B cell (primary cell): ENCODE measurements around the gene SKP2. TPM values are rescaled to one million over a fixed set of nuclear protein-coding genes. Genes with fewer than 3 reads are reported as not detected.

Source experiments
- ATAC-seq: fragments of 200-7000 bp; cut with Tn5 transposase; one replicate; pipeline ENCODE4 v1.10.0; 2021; ENCODE audit warnings: low read depth, mild to moderate bottlenecking, moderate number of reproducible peaks, moderate library complexity
- CTCF ChIA-PET: fragments of 350-600 bp; sonication (Branson Sonifier 250); formaldehyde crosslinking; loops from one replicate; lab custom pipeline; 2021; ENCODE audit warnings: antibody characterized with exemption, inconsistent platforms; lab: Charles Lee
- POLR2A ChIA-PET: fragments of 350-600 bp; sonication (Branson Sonifier 250); formaldehyde crosslinking; loops from one replicate; lab custom pipeline; 2021; ENCODE audit warnings: antibody characterized with exemption; lab: Charles Lee
- DNase-seq: peaks from one replicate; pipeline ENCODE4 v3.0.0; 2013
- H2AFZ ChIP-seq: 2 replicates; pipeline ENCODE4 v1.6.1; 2012; ENCODE audit warnings: mild to moderate bottlenecking, low read depth, low read length; ENCODE audit not compliant: insufficient read depth, poor library complexity, severe bottlenecking
- H3K27ac ChIP-seq, 2 donors: 1 replicate in 1 of 2; 2 replicates in 1 of 2; pipeline ENCODE4 v1.5.1; 2012 to 2013; ENCODE audit warnings: low read length in 2 of 2, mild to moderate bottlenecking in 2 of 2, moderate library complexity in 1 of 2
- H3K27me3 ChIP-seq, 4 experiments: fragments of 200-600 bp in 1 of 4; sonication (generic) in 1 of 4; replicated peaks in 1 of 4; 1 replicate in 2 of 4; 2 replicates in 2 of 4; pipeline versions ENCODE4 v1.6.1 to v1.7.0; 2013 to 2016; ENCODE audit warnings: low read length in 3 of 4, mild to moderate bottlenecking in 2 of 4, mixed read lengths in 1 of 4, moderate library complexity in 1 of 4; ENCODE audit not compliant: insufficient read depth in 4 of 4, control insufficient read depth in 3 of 4; ENCODE audit errors: control extremely low read depth in 1 of 4
- H3K36me3 ChIP-seq, 2 experiments: replicated peaks in 1 of 2; 1 replicate in 1 of 2; 2 replicates in 1 of 2; pipeline versions ENCODE4 v1.6.1 to v1.7.1; 2013; ENCODE audit warnings: low read length in 1 of 2; ENCODE audit not compliant: insufficient read depth in 2 of 2, control insufficient read depth in 1 of 2; ENCODE audit errors: control extremely low read depth in 1 of 2, extremely low read depth in 1 of 2
- H3K4me1 ChIP-seq, 2 donors: fragments of 200-600 bp in 1 of 2; sonication (generic) in 1 of 2; 1 replicate in 1 of 2; 2 replicates in 1 of 2; pipeline versions ENCODE4 v1.5.1 to v1.6.1; 2013 to 2017; ENCODE audit warnings: low read length in 2 of 2; ENCODE audit not compliant: control insufficient read depth in 2 of 2, insufficient read depth in 2 of 2
- H3K4me2 ChIP-seq: replicated peaks from 2 replicates; pipeline ENCODE3; 2012; ENCODE audit warnings: mild to moderate bottlenecking, low read depth, low read length; ENCODE audit not compliant: poor library complexity, severe bottlenecking
- H3K4me3 ChIP-seq, 5 experiments: fragments of 200-600 bp in 1 of 5; sonication (generic) in 1 of 5; 1 replicate in 3 of 5; 2 replicates in 2 of 5; pipeline versions ENCODE4 v1.5.1 to v1.7.0; 2011 to 2016; ENCODE audit warnings: low read length in 4 of 5, mild to moderate bottlenecking in 4 of 5, low read depth in 2 of 5, control low read depth in 1 of 5, moderate library complexity in 1 of 5; ENCODE audit not compliant: insufficient read depth in 1 of 5; ENCODE audit errors: control extremely low read depth in 1 of 5, extremely low read depth in 1 of 5
- H3K79me2 ChIP-seq: fragments of 200-600 bp; sonication (generic); one replicate; pipeline ENCODE4 v1.6.0; 2016; ENCODE audit warnings: low read length; ENCODE audit not compliant: control insufficient read depth, insufficient read depth
- H3K9ac ChIP-seq: fragments of 200-600 bp; sonication (generic); 2 replicates; pipeline ENCODE4 v1.6.1; 2017; ENCODE audit warnings: mild to moderate bottlenecking, low read length, moderate library complexity
- H3K9me3 ChIP-seq, 3 donors: one replicate each; pipeline versions ENCODE4 v1.6.1 to v1.7.1; 2013; ENCODE audit warnings: low read length in 2 of 3; ENCODE audit not compliant: control insufficient read depth in 2 of 3, insufficient read depth in 1 of 3; ENCODE audit errors: control extremely low read depth in 1 of 3
- H4K20me1 ChIP-seq: 2 replicates; pipeline ENCODE4 v1.6.0; 2012; ENCODE audit warnings: mild to moderate bottlenecking, low read length; ENCODE audit not compliant: insufficient read depth, control insufficient read depth, poor library complexity, severe bottlenecking
- H3K27ac Mint-ChIP-seq: one replicate; pipeline ENCODE4 v1.8.0; 2021; ENCODE audit warnings: mixed read lengths
- H3K27me3 Mint-ChIP-seq: one replicate; pipeline ENCODE4 v1.8.0; 2021; ENCODE audit warnings: mixed read lengths
- H3K4me1 Mint-ChIP-seq: one replicate; pipeline ENCODE4 v1.8.0; 2021; ENCODE audit warnings: mixed read lengths
- H3K4me3 Mint-ChIP-seq: one replicate; pipeline ENCODE4 v1.8.0; 2021; ENCODE audit warnings: mixed read lengths
- H3K9me3 Mint-ChIP-seq: one replicate; pipeline ENCODE4 v1.8.0; 2022; ENCODE audit warnings: mixed read lengths; ENCODE audit not compliant: insufficient read depth
- EZH2 ChIP-seq: IDR thresholded peaks from 2 replicates; pipeline ENCODE4 v1.6.1; 2012; ENCODE audit warnings: borderline replicate concordance, low read depth, mild to moderate bottlenecking, moderate library complexity, low read length; ENCODE audit not compliant: insufficient read depth, poor library complexity, severe bottlenecking
- WGBS: methylation state at CpG from one replicate; pipeline ENCODE4 v1.1.5; 2013; ENCODE audit warnings: missing lambda C conversion rate; ENCODE audit not compliant: insufficient coverage; 5-methylcytosine and 5-hydroxymethylcytosine counted together
- intact Hi-C: fragments of 100-400 bp; cut with micrococcal nuclease; formaldehyde crosslinking; loops from one replicate; pipeline ENCODE4 v1.10.0; 2022
- polyA plus RNA-seq: library from polyadenylated mRNA; depleted of rRNA; stranded (reverse); fragments of >200 nt; gene quantifications from 2 replicates; pipeline ENCODE4 v1.2.3, GENCODE V29; 2012
- total RNA-seq, 2 donors: library from RNA; stranded (reverse); fragments of 120-200 nt in 1 of 2; gene quantifications; 1 replicate in 1 of 2; 2 replicates in 1 of 2; pipeline versions ENCODE4 v1.2.3 to v1.2.4, GENCODE V29; 2013 to 2022
- TF ChIP-seq, protein P1 (sequence below): fragments of 200-600 bp; IDR thresholded peaks from one replicate; pipeline ENCODE4 v1.8.0; 2022; ENCODE audit warnings: antibody characterized with exemption, mild to moderate bottlenecking

The SKP2 gene
- total and polyA plus RNA-seq, 2 donors (not counting 1 experiment from before 2014, with no cell fraction given), result 26.7 to 27.1 TPM

DNA sequence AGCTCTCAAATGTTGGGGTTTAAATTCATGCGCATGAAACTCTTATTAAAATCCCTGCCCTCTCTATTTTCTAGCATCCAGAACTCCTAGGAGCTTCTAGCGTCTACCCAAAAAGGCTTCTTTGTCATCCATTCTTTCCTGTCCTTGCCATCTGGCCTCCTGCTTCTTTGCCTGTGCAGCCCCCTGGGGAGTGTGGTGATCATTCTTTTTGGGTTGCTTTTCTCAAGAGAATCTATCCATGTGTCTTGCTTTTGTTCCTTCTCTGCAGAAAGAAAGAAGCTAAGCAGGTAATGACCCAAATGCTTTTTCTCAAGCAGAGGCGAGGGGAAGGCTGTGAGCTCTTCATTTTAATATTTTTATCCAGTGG, 26.6 kb downstream of the SKP2 start:
- no peak overlapping the region for H3K4me3 ChIP-seq
- Mint-ChIP-seq H3K27me3 (no peaks in the 10 kb centered on the region), H3K4me3 (no peak overlapping the region), H3K4me1 (peaks cover 2% of the 10 kb centered on the region), H3K27ac (no peak overlapping the region), H3K9me3 (no peaks in the 10 kb centered on the region)
- CTCF ChIA-PET, result interaction anchor here (0.6 to 1.6 kb wide), 14 partner anchors 9 to 764 kb away, joined by 3 to 11 read pairs (median 4); partner anchors contain the start of genes LMBRD2, RANBP3L and SKP2
- H2AFZ ChIP-seq, result no peak overlapping the region
- WGBS, result 73% methylated on average over 3 of the region's 3 CpGs
- H3K4me2 ChIP-seq, result no peak overlapping the region
- DNase-seq, result no peak
- peaks cover 22 to 48% of the 10 kb centered on the region in 2 experiments for H3K36me3 ChIP-seq
- TF ChIP-seq EZH2, result no peak
- TF ChIP-seq, protein P1, sequence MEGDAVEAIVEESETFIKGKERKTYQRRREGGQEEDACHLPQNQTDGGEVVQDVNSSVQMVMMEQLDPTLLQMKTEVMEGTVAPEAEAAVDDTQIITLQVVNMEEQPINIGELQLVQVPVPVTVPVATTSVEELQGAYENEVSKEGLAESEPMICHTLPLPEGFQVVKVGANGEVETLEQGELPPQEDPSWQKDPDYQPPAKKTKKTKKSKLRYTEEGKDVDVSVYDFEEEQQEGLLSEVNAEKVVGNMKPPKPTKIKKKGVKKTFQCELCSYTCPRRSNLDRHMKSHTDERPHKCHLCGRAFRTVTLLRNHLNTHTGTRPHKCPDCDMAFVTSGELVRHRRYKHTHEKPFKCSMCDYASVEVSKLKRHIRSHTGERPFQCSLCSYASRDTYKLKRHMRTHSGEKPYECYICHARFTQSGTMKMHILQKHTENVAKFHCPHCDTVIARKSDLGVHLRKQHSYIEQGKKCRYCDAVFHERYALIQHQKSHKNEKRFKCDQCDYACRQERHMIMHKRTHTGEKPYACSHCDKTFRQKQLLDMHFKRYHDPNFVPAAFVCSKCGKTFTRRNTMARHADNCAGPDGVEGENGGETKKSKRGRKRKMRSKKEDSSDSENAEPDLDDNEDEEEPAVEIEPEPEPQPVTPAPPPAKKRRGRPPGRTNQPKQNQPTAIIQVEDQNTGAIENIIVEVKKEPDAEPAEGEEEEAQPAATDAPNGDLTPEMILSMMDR, result no peak
- H3K9ac ChIP-seq, result no peak overlapping the region
- H3K27ac ChIP-seq, result no peak overlapping the region
- H3K79me2 ChIP-seq, result no peaks in the 10 kb centered on the region
- intact Hi-C loops, result loop anchor here (2.0 kb wide), 2 partner anchors 328 to 518 kb away; no protein-coding TSS in a partner anchor
- no peaks in the 10 kb centered on the region for H3K27me3 ChIP-seq
- H4K20me1 ChIP-seq, result no peaks in the 10 kb centered on the region
- H3K4me1 ChIP-seq, result no peaks in the 10 kb centered on the region
- no peaks in the 10 kb centered on the region for H3K9me3 ChIP-seq
- ATAC-seq, result no peak
- POLR2A ChIA-PET, result no interaction called here

DNA sequence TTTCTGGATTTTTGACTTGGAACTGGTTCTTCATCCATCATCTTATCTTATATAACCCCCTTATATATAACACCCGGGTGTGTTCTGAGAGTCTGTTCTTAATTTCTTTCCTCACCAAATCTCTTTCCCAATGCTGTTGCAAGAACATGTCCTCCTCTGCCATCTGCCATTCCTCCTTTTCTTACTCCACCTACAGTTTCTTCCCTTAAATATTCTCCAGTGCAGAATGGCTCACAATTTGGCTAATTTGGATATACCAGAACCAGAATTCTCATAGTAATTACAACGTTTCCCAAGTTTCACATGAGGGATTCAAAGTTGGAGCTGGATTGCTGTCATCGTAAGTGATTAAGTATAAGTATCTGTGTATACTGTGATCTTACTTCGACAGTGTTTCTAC, 28.0 kb downstream of the SKP2 start:
- Histone ChIP-seq H3K4me1 (no peaks in the 10 kb centered on the region), H3K9me3 (no peaks in the 10 kb centered on the region), H4K20me1 (no peaks in the 10 kb centered on the region), H3K79me2 (no peaks in the 10 kb centered on the region), H2AFZ (no peak overlapping the region), H3K27me3 (no peaks in the 10 kb centered on the region), H3K4me3 (no peak overlapping the region), H3K36me3 (peaks cover 17 to 39% of the 10 kb centered on the region in 2 experiments), H3K27ac (no peak overlapping the region), H3K4me2 (no peak overlapping the region), H3K9ac (no peak overlapping the region)
- no peak for DNase-seq
- TF ChIP-seq, protein P1, result no peak
- no peak for TF ChIP-seq EZH2
- Mint-ChIP-seq H3K27ac (no peak overlapping the region), H3K27me3 (no peaks in the 10 kb centered on the region), H3K9me3 (no peaks in the 10 kb centered on the region), H3K4me1 (peaks cover 2% of the 10 kb centered on the region), H3K4me3 (no peak overlapping the region)
- ATAC-seq, result no peak
- ChIA-PET CTCF (no interaction called here), POLR2A (no interaction called here)
- intact Hi-C loops, result loop anchor here (2.0 kb wide), 2 partner anchors 327 to 517 kb away; no protein-coding TSS in a partner anchor
- WGBS, result 100% methylated on average over 1 of the region's 4 CpGs
